GM23338 (cell line): Measurements from ENCODE around the gene DYRK4. TPM values are rescaled to one million over a fixed set of nuclear protein-coding genes. Genes with fewer than 3 reads are reported as not detected.

ENCODE experiments used
- ATAC-seq: fragments of 200-7000 bp; cut with Tn5 transposase; 3 replicates; pipeline ENCODE4 v1.9.1; 2020
- DNase-seq: peaks from one replicate; pipeline ENCODE4 v3.0.0-alpha.2; 2015; ENCODE audit warnings: low spot score
- H2AFZ ChIP-seq: fragments of 200-600 bp; sonication (generic); 2 replicates; pipeline ENCODE4 v1.8.0; 2016; ENCODE audit warnings: antibody characterized with exemption, mild to moderate bottlenecking, moderate library complexity
- H3F3A ChIP-seq: fragments of 200-600 bp; sonication (generic); replicated peaks from 2 replicates; pipeline ENCODE4 v1.8.0; 2017; ENCODE audit warnings: antibody characterized with exemption, mixed run types, low read depth
- H3K27ac ChIP-seq: fragments of 200-600 bp; sonication (generic); 2 replicates; pipeline ENCODE4 v1.6.1; 2016; ENCODE audit warnings: low read depth
- H3K27me3 ChIP-seq: fragments of 200-600 bp; sonication (generic); 2 replicates; pipeline ENCODE4 v1.8.0; 2016; ENCODE audit warnings: mild to moderate bottlenecking, mixed run types, moderate library complexity; ENCODE audit not compliant: insufficient read depth
- H3K36me3 ChIP-seq: fragments of 200-600 bp; sonication (generic); 2 replicates; pipeline ENCODE4 v1.8.0; 2016; ENCODE audit warnings: mild to moderate bottlenecking; ENCODE audit not compliant: insufficient read depth
- H3K4me1 ChIP-seq: fragments of 200-600 bp; sonication (generic); 2 replicates; pipeline ENCODE4 v1.8.0; 2016; ENCODE audit warnings: mild to moderate bottlenecking, moderate library complexity; ENCODE audit not compliant: insufficient read depth
- H3K4me2 ChIP-seq: fragments of 200-600 bp; sonication (generic); 2 replicates; pipeline ENCODE4 v1.7.1; 2017; ENCODE audit warnings: mixed run types
- H3K4me3 ChIP-seq: fragments of 200-600 bp; sonication (generic); 2 replicates; pipeline ENCODE4 v1.6.1; 2016; ENCODE audit warnings: mixed run types
- H3K79me2 ChIP-seq: fragments of 200-600 bp; sonication (generic); replicated peaks from 2 replicates; pipeline ENCODE4 v1.8.0; 2017; ENCODE audit warnings: mild to moderate bottlenecking; ENCODE audit not compliant: insufficient read depth
- H3K9me2 ChIP-seq: fragments of 200-600 bp; sonication (generic); 2 replicates; pipeline ENCODE4 v1.8.0; 2017; ENCODE audit not compliant: insufficient read depth
- H4K20me1 ChIP-seq: fragments of 200-600 bp; sonication (generic); replicated peaks from 2 replicates; pipeline ENCODE4 v1.8.0; 2017; ENCODE audit warnings: mild to moderate bottlenecking; ENCODE audit not compliant: insufficient read depth
- H3K27ac Mint-ChIP-seq: 2 replicates; pipeline ENCODE4 v1.8.0; 2020; ENCODE audit warnings: inconsistent platforms, mild to moderate bottlenecking, moderate library complexity, mixed read lengths
- H3K27me3 Mint-ChIP-seq: 3 replicates; pipeline ENCODE4 v1.8.0; 2022; ENCODE audit warnings: low read depth, mild to moderate bottlenecking, moderate library complexity, mixed read lengths, inconsistent platforms; ENCODE audit not compliant: insufficient read depth, poor library complexity
- H3K36me3 Mint-ChIP-seq: 3 replicates; pipeline ENCODE4 v1.8.0; 2021; ENCODE audit warnings: low read depth, mild to moderate bottlenecking, inconsistent platforms, moderate library complexity, mixed read lengths
- H3K4me1 Mint-ChIP-seq: 3 replicates; pipeline ENCODE4 v1.8.0; 2020; ENCODE audit warnings: mild to moderate bottlenecking, inconsistent platforms, mixed read lengths
- H3K4me3 Mint-ChIP-seq: 3 replicates; pipeline ENCODE4 v1.8.0; 2021; ENCODE audit warnings: moderate library complexity, mild to moderate bottlenecking, inconsistent platforms, mixed read lengths
- H3K9me3 Mint-ChIP-seq: 3 replicates; pipeline ENCODE4 v1.8.0; 2020; ENCODE audit warnings: moderate library complexity, mild to moderate bottlenecking, inconsistent platforms, mixed read lengths
- POLR2AphosphoS5 ChIP-seq: IDR thresholded peaks from 2 replicates; pipeline ENCODE4 v1.6.1; 2016; ENCODE audit warnings: antibody characterized with exemption, low read depth
- polyA plus RNA-seq: library from polyadenylated mRNA; unstranded; fragments of >200 nt; fragmentation: Nextera tagmentation; extraction: Ambion mirVana; gene quantifications from 2 replicates; pipeline ENCODE4 v1.2.1, GENCODE V29; 2016
- total RNA-seq: library from RNA; depleted of rRNA; stranded (reverse); fragments of >200 nt; shearing (Covaris generic); gene quantifications from 2 replicates; pipeline ENCODE4 v1.2.3, GENCODE V29; 2014
- TF ChIP-seq, protein P1 (sequence below): IDR thresholded peaks from one replicate; pipeline ENCODE4 v1.6.1; 2018; ENCODE audit warnings: antibody characterized with exemption; ENCODE audit not compliant: unreplicated experiment
- TF ChIP-seq, protein P2 (sequence below): IDR thresholded peaks from 2 replicates; pipeline ENCODE4 v1.6.1; 2016; ENCODE audit warnings: antibody characterized with exemption

Gene DYRK4
- total and polyA plus RNA-seq, 2 experiments from 2014 or later: 11.3 to 16.9 TPM

DNA sequence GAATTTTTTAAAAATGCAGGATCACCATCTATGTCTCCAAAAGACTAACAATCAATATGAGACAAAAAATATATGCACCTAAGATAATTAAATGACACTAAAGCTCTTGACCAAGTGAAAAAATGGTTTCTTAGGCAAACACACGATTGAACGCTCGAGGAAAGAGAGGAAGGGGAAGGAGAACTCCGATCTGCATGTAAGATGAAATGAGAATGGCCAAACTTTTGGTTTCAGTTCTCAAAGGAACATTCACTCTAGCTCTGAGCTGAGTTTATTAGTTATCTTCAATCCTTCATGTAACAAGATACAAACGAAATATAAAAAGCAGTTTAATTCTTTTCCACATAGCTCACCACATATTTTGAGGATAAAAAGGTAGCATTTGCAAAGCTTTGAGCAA is 2.8 kb downstream of the DYRK4 start:
- Mint-ChIP-seq H3K4me3 (no peak overlapping the region), H3K9me3 (no peaks in the 10 kb centered on the region), H3K27me3 (peaks cover 17% of the 10 kb centered on the region), H3K27ac (no peak overlapping the region), H3K36me3 (no peaks in the 10 kb centered on the region; the same call in 1 of the 3 replicates), H3K4me1 (peaks cover 9% of the 10 kb centered on the region; the same call in 2 of the 3 replicates)
- H3K4me3 ChIP-seq: no peak overlapping the region
- H3K27me3 ChIP-seq: peaks cover 25% of the 10 kb centered on the region
- no peaks in the 10 kb centered on the region for H3K36me3 ChIP-seq
- 0 out of 2 replicates have a peak, but pooled peaks cover 4% of the 10 kb centered on the region for H3K4me1 ChIP-seq
- no peaks in the 10 kb centered on the region for H3K9me2 ChIP-seq
- no peak for DNase-seq
- TF ChIP-seq, protein P1, sequence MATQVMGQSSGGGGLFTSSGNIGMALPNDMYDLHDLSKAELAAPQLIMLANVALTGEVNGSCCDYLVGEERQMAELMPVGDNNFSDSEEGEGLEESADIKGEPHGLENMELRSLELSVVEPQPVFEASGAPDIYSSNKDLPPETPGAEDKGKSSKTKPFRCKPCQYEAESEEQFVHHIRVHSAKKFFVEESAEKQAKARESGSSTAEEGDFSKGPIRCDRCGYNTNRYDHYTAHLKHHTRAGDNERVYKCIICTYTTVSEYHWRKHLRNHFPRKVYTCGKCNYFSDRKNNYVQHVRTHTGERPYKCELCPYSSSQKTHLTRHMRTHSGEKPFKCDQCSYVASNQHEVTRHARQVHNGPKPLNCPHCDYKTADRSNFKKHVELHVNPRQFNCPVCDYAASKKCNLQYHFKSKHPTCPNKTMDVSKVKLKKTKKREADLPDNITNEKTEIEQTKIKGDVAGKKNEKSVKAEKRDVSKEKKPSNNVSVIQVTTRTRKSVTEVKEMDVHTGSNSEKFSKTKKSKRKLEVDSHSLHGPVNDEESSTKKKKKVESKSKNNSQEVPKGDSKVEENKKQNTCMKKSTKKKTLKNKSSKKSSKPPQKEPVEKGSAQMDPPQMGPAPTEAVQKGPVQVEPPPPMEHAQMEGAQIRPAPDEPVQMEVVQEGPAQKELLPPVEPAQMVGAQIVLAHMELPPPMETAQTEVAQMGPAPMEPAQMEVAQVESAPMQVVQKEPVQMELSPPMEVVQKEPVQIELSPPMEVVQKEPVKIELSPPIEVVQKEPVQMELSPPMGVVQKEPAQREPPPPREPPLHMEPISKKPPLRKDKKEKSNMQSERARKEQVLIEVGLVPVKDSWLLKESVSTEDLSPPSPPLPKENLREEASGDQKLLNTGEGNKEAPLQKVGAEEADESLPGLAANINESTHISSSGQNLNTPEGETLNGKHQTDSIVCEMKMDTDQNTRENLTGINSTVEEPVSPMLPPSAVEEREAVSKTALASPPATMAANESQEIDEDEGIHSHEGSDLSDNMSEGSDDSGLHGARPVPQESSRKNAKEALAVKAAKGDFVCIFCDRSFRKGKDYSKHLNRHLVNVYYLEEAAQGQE: no peak
- peaks cover 7% of the 10 kb centered on the region; the same call in 1 of the 2 replicates for H3F3A ChIP-seq
- no peak overlapping the region for H3K4me2 ChIP-seq
- H3K27ac ChIP-seq: no peak overlapping the region
- no peaks in the 10 kb centered on the region for H4K20me1 ChIP-seq
- no peak overlapping the region for H2AFZ ChIP-seq
- ATAC-seq: no peak
- H3K79me2 ChIP-seq: no peaks in the 10 kb centered on the region

DNA sequence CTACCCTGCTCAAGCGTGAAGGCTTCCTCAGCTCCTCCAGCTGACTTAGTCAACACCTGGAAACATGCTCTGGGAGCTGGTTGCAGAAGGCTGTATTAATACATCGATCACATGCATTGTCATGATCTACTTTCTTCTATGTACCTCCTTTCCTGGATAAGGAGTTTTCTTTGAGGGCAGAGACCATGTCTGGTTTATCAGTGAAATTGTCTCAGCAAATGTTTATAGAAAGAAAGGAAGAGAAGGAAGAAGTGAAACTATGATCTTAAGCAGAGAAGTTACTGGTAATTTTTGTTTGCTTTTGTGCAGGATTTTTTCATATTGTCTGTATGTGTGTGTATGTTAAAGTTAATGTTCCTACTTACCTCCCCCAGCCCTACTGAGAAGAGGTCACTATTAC is 4.5 kb downstream of the DYRK4 start:
- Mint-ChIP-seq H3K4me1 (peaks cover 9% of the 10 kb centered on the region; the same call in 2 of the 3 replicates), H3K9me3 (no peaks in the 10 kb centered on the region), H3K27me3 (peaks cover 19% of the 10 kb centered on the region), H3K4me3 (no peak overlapping the region), H3K36me3 (no peaks in the 10 kb centered on the region; the same call in 2 of the 3 replicates), H3K27ac (no peak overlapping the region)
- Histone ChIP-seq H3K27ac (no peak overlapping the region), H3K4me3 (no peak overlapping the region), H4K20me1 (no peaks in the 10 kb centered on the region), H3K4me1 (0 out of 2 replicates have a peak, but pooled peaks cover 4% of the 10 kb centered on the region), H3K36me3 (no peaks in the 10 kb centered on the region), H3F3A (peaks cover 7% of the 10 kb centered on the region; the same call in 1 of the 2 replicates), H3K4me2 (no peak overlapping the region), H3K27me3 (peaks cover 25% of the 10 kb centered on the region), H2AFZ (no peak overlapping the region), H3K79me2 (no peaks in the 10 kb centered on the region), H3K9me2 (no peaks in the 10 kb centered on the region)
- no peak for DNase-seq
- no peak for ATAC-seq
- no peak for TF ChIP-seq POLR2AphosphoS5
- TF ChIP-seq, protein P1: no peak
- TF ChIP-seq, protein P2, sequence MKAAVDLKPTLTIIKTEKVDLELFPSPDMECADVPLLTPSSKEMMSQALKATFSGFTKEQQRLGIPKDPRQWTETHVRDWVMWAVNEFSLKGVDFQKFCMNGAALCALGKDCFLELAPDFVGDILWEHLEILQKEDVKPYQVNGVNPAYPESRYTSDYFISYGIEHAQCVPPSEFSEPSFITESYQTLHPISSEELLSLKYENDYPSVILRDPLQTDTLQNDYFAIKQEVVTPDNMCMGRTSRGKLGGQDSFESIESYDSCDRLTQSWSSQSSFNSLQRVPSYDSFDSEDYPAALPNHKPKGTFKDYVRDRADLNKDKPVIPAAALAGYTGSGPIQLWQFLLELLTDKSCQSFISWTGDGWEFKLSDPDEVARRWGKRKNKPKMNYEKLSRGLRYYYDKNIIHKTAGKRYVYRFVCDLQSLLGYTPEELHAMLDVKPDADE: no peak
